HG02763 (cell line): ENCODE results near the gene FLAD1.
"Not testable (repeated sequence)": the region's sequence is repeated elsewhere in the genome, so short reads cannot be mapped to it uniquely, and the experiment has no call there.

Source experiments
- ATAC-seq: cut with Tn5 transposase; IDR thresholded peaks from one replicate; pipeline ENCODE4 v1.9.1; 2021; ENCODE audit warnings: mild to moderate bottlenecking, moderate library complexity; ENCODE audit not compliant: unreplicated experiment

Gene FLAD1

GRCh38 chr1:154967331-154967950 is 15.7 kb upstream of the FLAD1 start:
- ATAC-seq = no peak

GRCh38 chr1:154968731-154969130 is 14.4 kb upstream of the FLAD1 start:
- no peak for ATAC-seq

- no peak for ATAC-seq
These were observed 13.9 kb upstream of the FLAD1 start for GRCh38 chr1:154969246-154969645.

GRCh38 chr1:154969860-154970452 is 13.2 kb upstream of the FLAD1 start:
- ATAC-seq = no peak

GRCh38 chr1:154970631-154971340 is 12.4 kb upstream of the FLAD1 start, which contains the start of gene SHC1:
SHC1 (minus strand) TSS chr1:154970747; CDS start chr1:154970526, 221 bp downstream.
- ATAC-seq = no peak

GRCh38 chr1:154971341-154971998 is 11.7 kb upstream of the FLAD1 start:
- ATAC-seq = no peak

GRCh38 chr1:154972213-154972516 is 11.0 kb upstream of the FLAD1 start:
- ATAC-seq = no peak

GRCh38 chr1:154972517-154973343 is 10.4 kb upstream of the FLAD1 start:
- ATAC-seq = no peak

GRCh38 chr1:154973344-154974101 is 9.6 kb upstream of the FLAD1 start:
- no peak for ATAC-seq

GRCh38 chr1:154974102-154974807 is 8.9 kb upstream of the FLAD1 start, which contains the start of gene CKS1B:
CKS1B (plus strand) TSS chr1:154974681; CDS start chr1:154974746, 65 bp downstream.
- peak; percentile 74 for ATAC-seq

GRCh38 chr1:154974808-154975408 is 8.2 kb upstream of the FLAD1 start:
- peak; percentile 44 for ATAC-seq

- ATAC-seq = no peak
These were observed 7.6 kb upstream of the FLAD1 start for GRCh38 chr1:154975409-154976059.

- ATAC-seq = not testable (repeated sequence)
These were observed 5.4 kb upstream of the FLAD1 start for GRCh38 chr1:154977762-154978161.

GRCh38 chr1:154978360-154978759 is 4.8 kb upstream of the FLAD1 start:
- ATAC-seq = no peak

- no peak for ATAC-seq
These were observed 803 bp upstream of the FLAD1 start for GRCh38 chr1:154982341-154982740.

GRCh38 chr1:154983776-154984466 is 777 bp downstream of the FLAD1 start:
- ATAC-seq = no peak

GRCh38 chr1:154986736-154987135 is 3.6 kb downstream of the FLAD1 start:
- ATAC-seq = not testable (repeated sequence)

- ATAC-seq = no peak
These were observed 4.2 kb downstream of the FLAD1 start for GRCh38 chr1:154987326-154987725.
